Fibroblast of the aortic adventitia (primary cell): Measurements from ENCODE around the gene CENPV. TPM values are rescaled to one million over a fixed set of nuclear protein-coding genes. Genes with fewer than 3 reads are reported as not detected.
"Not testable (repeated sequence)": the region's sequence is repeated elsewhere in the genome, so short reads cannot be mapped to it uniquely, and the experiment has no call there.

ENCODE experiments used
- DNase-seq: peaks from one replicate; pipeline ENCODE4 v3.0.0-alpha.2; 2010; ENCODE audit warnings: low read depth
- H3K4me3 ChIP-seq: 2 replicates; pipeline ENCODE4 v1.5.1; 2011; ENCODE audit warnings: low read depth, mild to moderate bottlenecking, control low read depth, low read length, moderate library complexity
- CTCF ChIP-seq: IDR thresholded peaks from 2 replicates; pipeline ENCODE4 v1.5.1; 2011; ENCODE audit warnings: mild to moderate bottlenecking, low read length, control low read depth, inconsistent platforms; ENCODE audit not compliant: insufficient read depth
- total RNA-seq: library from RNA; depleted of rRNA; stranded (reverse); fragments of >200 nt; gene quantifications from 2 replicates; pipeline ENCODE4 v1.2.3, GENCODE V29; 2012; ENCODE audit warnings: low replicate concordance

CENPV gene
- total RNA-seq, 1 donor, result 10.2 TPM

GRCh38 chr17:16314859-16315258 is 38.4 kb downstream of the CENPV start:
- no peak overlapping the region for H3K4me3 ChIP-seq
- DNase-seq, result no peak
- no peak for TF ChIP-seq CTCF

- DNase-seq, result no peak
- no peak for TF ChIP-seq CTCF
- H3K4me3 ChIP-seq, result no peak overlapping the region
These were observed 39.1 kb downstream of the CENPV start for GRCh38 chr17:16314189-16314588.

- TF ChIP-seq CTCF, result no peak
- H3K4me3 ChIP-seq, result no peak overlapping the region
- no peak for DNase-seq
These were observed 39.9 kb downstream of the CENPV start for GRCh38 chr17:16313139-16314090.

GRCh38 chr17:16312061-16312460 is 41.2 kb downstream of the CENPV start:
- DNase-seq, H3K4me3 ChIP-seq: not testable (repeated sequence)

- no peak overlapping the region for H3K4me3 ChIP-seq
- TF ChIP-seq CTCF, result no peak
- DNase-seq, result no peak
These were observed 47.1 kb downstream of the CENPV start for GRCh38 chr17:16306211-16306610.

- TF ChIP-seq CTCF, result peak; percentile 46
- DNase-seq, result peak; percentile 15
These were observed 48.4 kb downstream of the CENPV start for GRCh38 chr17:16304830-16305229.

GRCh38 chr17:16302856-16303255 is 50.4 kb downstream of the CENPV start:
- no peak overlapping the region for H3K4me3 ChIP-seq
- no peak for TF ChIP-seq CTCF
- no peak for DNase-seq

More at GRCh38 chr17:16304830-16305229, 48.4 kb downstream of the CENPV start:
- no peak overlapping the region for H3K4me3 ChIP-seq
